GM20431 (cell line): ENCODE data around the gene PLPP6.
"Not testable (repeated sequence)": the region's sequence is repeated elsewhere in the genome, so short reads cannot be mapped to it uniquely, and the experiment has no call there.

ENCODE experiments used
- in situ Hi-C: fragments of 300-500 bp; cut with MseI, MboI; formaldehyde crosslinking; loops from one replicate; pipeline ENCODE4 v1.15.0; 2020; ENCODE audit warnings: low sequenced_read_pairs; ENCODE audit not compliant: unreplicated experiment

Gene PLPP6

GRCh38 chr9:4662108-4662988 is at the start of gene PLPP6:
TSS of gene PLPP6 (plus strand) at chr9:4662294. CDS start at chr9:4662376, 82 bp downstream.
- in situ Hi-C loops, result no loop called here

GRCh38 chr9:4614627-4615026 is 47.5 kb upstream of the PLPP6 start:
- in situ Hi-C loops, result no loop called here

- in situ Hi-C loops, result no loop called here
Measured at GRCh38 chr9:4615251-4615650, 46.8 kb upstream of the PLPP6 start.

- in situ Hi-C loops, result no loop called here
Measured at GRCh38 chr9:4615778-4616177, 46.3 kb upstream of the PLPP6 start.

- in situ Hi-C loops, result no loop called here
Measured at GRCh38 chr9:4617752-4618151, 44.3 kb upstream of the PLPP6 start.

- in situ Hi-C loops, result no loop called here
Measured at GRCh38 chr9:4618700-4619099, 43.4 kb upstream of the PLPP6 start.

GRCh38 chr9:4620057-4620765 is 41.9 kb upstream of the PLPP6 start:
- in situ Hi-C loops, result no loop called here

GRCh38 chr9:4620881-4621555 is 41.1 kb upstream of the PLPP6 start:
- in situ Hi-C loops, result no loop called here

- in situ Hi-C loops, result no loop called here
Measured at GRCh38 chr9:4622016-4622415, 40.1 kb upstream of the PLPP6 start.

GRCh38 chr9:4630836-4631235 is 31.3 kb upstream of the PLPP6 start:
- in situ Hi-C loops, result no loop called here

GRCh38 chr9:4638968-4639367 is 23.1 kb upstream of the PLPP6 start:
- in situ Hi-C loops, result no loop called here

GRCh38 chr9:4639420-4639819 is 22.7 kb upstream of the PLPP6 start:
- in situ Hi-C loops, result no loop called here

- in situ Hi-C loops, result no loop called here
Measured at GRCh38 chr9:4640027-4640426, 22.1 kb upstream of the PLPP6 start.

- in situ Hi-C loops, result no loop called here
Measured at GRCh38 chr9:4642351-4642750, 19.7 kb upstream of the PLPP6 start.

- in situ Hi-C loops, result no loop called here
Measured at GRCh38 chr9:4654084-4654483, 8.0 kb upstream of the PLPP6 start.

- in situ Hi-C loops, result no loop called here
Measured at GRCh38 chr9:4654538-4654937, 7.6 kb upstream of the PLPP6 start.

GRCh38 chr9:4656196-4656595 is 5.9 kb upstream of the PLPP6 start:
- in situ Hi-C loops, result not testable (repeated sequence)

GRCh38 chr9:4656621-4657020 is 5.5 kb upstream of the PLPP6 start:
- in situ Hi-C loops, result no loop called here

- in situ Hi-C loops, result no loop called here
Measured at GRCh38 chr9:4657426-4658159, 4.5 kb upstream of the PLPP6 start.

GRCh38 chr9:4660665-4661064 is 1.4 kb upstream of the PLPP6 start:
- in situ Hi-C loops, result not testable (repeated sequence)
